GM21515 (cell line): Measurements from ENCODE around the gene BARX2.

ENCODE experiments used
- ATAC-seq: cut with Tn5 transposase; IDR thresholded peaks from one replicate; pipeline ENCODE4 v1.9.1; 2021; ENCODE audit not compliant: unreplicated experiment

Gene BARX2

GRCh38 chr11:129435499-129436245, 60.0 kb downstream of the BARX2 start:
- ATAC-seq, result no peak

- no peak for ATAC-seq
Observed at GRCh38 chr11:129436573-129436972, 60.9 kb downstream of the BARX2 start.

- ATAC-seq, result no peak
Observed at GRCh38 chr11:129440028-129440713, 64.5 kb downstream of the BARX2 start.

- ATAC-seq, result no peak
Observed at GRCh38 chr11:129442171-129442570, 66.5 kb downstream of the BARX2 start.

GRCh38 chr11:129443276-129443675, 67.6 kb downstream of the BARX2 start:
- no peak for ATAC-seq

GRCh38 chr11:129444274-129444673, 68.6 kb downstream of the BARX2 start:
- no peak for ATAC-seq

- ATAC-seq, result no peak
Observed at GRCh38 chr11:129445226-129445625, 69.6 kb downstream of the BARX2 start.

- no peak for ATAC-seq
Observed at GRCh38 chr11:129446572-129446971, 70.9 kb downstream of the BARX2 start.

GRCh38 chr11:129447654-129448239, 72.1 kb downstream of the BARX2 start:
- ATAC-seq, result no peak

GRCh38 chr11:129451524-129451923, 75.9 kb downstream of the BARX2 start:
- no peak for ATAC-seq

GRCh38 chr11:129453293-129453721, 77.7 kb downstream of the BARX2 start:
- no peak for ATAC-seq

GRCh38 chr11:129455101-129455500, 79.5 kb downstream of the BARX2 start:
- ATAC-seq, result no peak

GRCh38 chr11:129455756-129456655, 80.4 kb downstream of the BARX2 start:
- no peak for ATAC-seq

GRCh38 chr11:129457321-129457720, 81.7 kb downstream of the BARX2 start:
- ATAC-seq, result no peak

- ATAC-seq, result no peak
Observed at GRCh38 chr11:129458278-129458677, 82.6 kb downstream of the BARX2 start.

- no peak for ATAC-seq
Observed at GRCh38 chr11:129458756-129459535, 83.3 kb downstream of the BARX2 start.

GRCh38 chr11:129460714-129461113, 85.1 kb downstream of the BARX2 start:
- no peak for ATAC-seq

GRCh38 chr11:129484068-129484467, 108.4 kb downstream of the BARX2 start:
- ATAC-seq, result no peak

- no peak for ATAC-seq
Observed at GRCh38 chr11:129489249-129489648, 113.6 kb downstream of the BARX2 start.

GRCh38 chr11:129490004-129490403, 114.4 kb downstream of the BARX2 start:
- ATAC-seq, result no peak
